ENCODE measurements around the gene FMN1.

Gene FMN1

GRCh38 chr15:32781781-32782180 is 412.7 kb downstream of the FMN1 start:
- whole genome bisulfite sequencing (ENCODE audit: insufficient coverage) = 92% methylated on average over 3 of the region's 3 CpGs
- CTCF ChIA-PET = no interaction called here
- H3K9me3 ChIP-seq (ENCODE audit: control extremely low read depth in 1 of 5, control insufficient read depth in 4 of 5, insufficient read depth in 2 of 5, low read depth in 1 of 5, low read length in 4 of 5) = peaks cover 0 to 8% (median 3%) of the 10 kb centered on the region in 5 experiments
- H3K27me3 ChIP-seq (replicated peaks in 2 of 5; ENCODE audit: control insufficient read depth in 4 of 5, insufficient read depth in 5 of 5, low read length in 4 of 5) = peaks cover 0 to 4% (median 0%) of the 10 kb centered on the region in 5 experiments
- DNase-seq = no peak
- POLR2A ChIA-PET = no interaction called here
- H3K4me1 ChIP-seq (ENCODE audit: control extremely low read depth in 1 of 4, control insufficient read depth in 4 of 4, insufficient read depth in 4 of 4, low read length in 3 of 4) = no peaks in the 10 kb centered on the region
- H3K36me3 ChIP-seq (ENCODE audit: control insufficient read depth in 4 of 4, insufficient read depth in 4 of 4, low read length in 3 of 4) = no peaks in the 10 kb centered on the region
- no peak overlapping the region for H3K27ac ChIP-seq (ENCODE audit: insufficient read depth in 1 of 2, low read depth in 1 of 2, low read length in 2 of 2, poor library complexity in 1 of 2, severe bottlenecking in 2 of 2)
- no peak overlapping the region for H3K4me3 ChIP-seq (ENCODE audit: control insufficient read depth in 1 of 7, extremely low read depth in 1 of 7, insufficient read depth in 4 of 7, low read depth in 2 of 7, low read length in 6 of 7)

GRCh38 chr15:32778391-32779176 is 415.9 kb downstream of the FMN1 start:
- 100% methylated on average over 1 of the region's 4 CpGs for WGBS (ENCODE audit: insufficient coverage)
- Histone ChIP-seq H3K36me3 (ENCODE audit: control insufficient read depth in 4 of 4, insufficient read depth in 4 of 4, low read length in 3 of 4) (no peaks in the 10 kb centered on the region), H3K4me3 (ENCODE audit: control insufficient read depth in 1 of 7, extremely low read depth in 1 of 7, insufficient read depth in 4 of 7, low read depth in 2 of 7, low read length in 6 of 7) (no peak overlapping the region), H3K27me3 (replicated peaks in 2 of 5; ENCODE audit: control insufficient read depth in 4 of 5, insufficient read depth in 5 of 5, low read length in 4 of 5) (no peaks in the 10 kb centered on the region), H3K27ac (ENCODE audit: insufficient read depth in 1 of 2, low read depth in 1 of 2, low read length in 2 of 2, poor library complexity in 1 of 2, severe bottlenecking in 2 of 2) (no peak overlapping the region), H3K4me1 (ENCODE audit: control extremely low read depth in 1 of 4, control insufficient read depth in 4 of 4, insufficient read depth in 4 of 4, low read length in 3 of 4) (no peaks in the 10 kb centered on the region), H3K9me3 (ENCODE audit: control extremely low read depth in 1 of 5, control insufficient read depth in 4 of 5, insufficient read depth in 2 of 5, low read depth in 1 of 5, low read length in 4 of 5) (peaks cover 0 to 8% (median 3%) of the 10 kb centered on the region in 5 experiments)
- ChIA-PET CTCF (no interaction called here), POLR2A (no interaction called here)
- DNase-seq = no peak

GRCh38 chr15:32775103-32775502 is 419.4 kb downstream of the FMN1 start:
- Histone ChIP-seq H3K36me3 (ENCODE audit: control insufficient read depth in 4 of 4, insufficient read depth in 4 of 4, low read length in 3 of 4) (no peaks in the 10 kb centered on the region), H3K9me3 (ENCODE audit: control extremely low read depth in 1 of 5, control insufficient read depth in 4 of 5, insufficient read depth in 2 of 5, low read depth in 1 of 5, low read length in 4 of 5) (peaks cover 0 to 8% (median 3%) of the 10 kb centered on the region in 5 experiments), H3K4me3 (ENCODE audit: control insufficient read depth in 1 of 7, extremely low read depth in 1 of 7, insufficient read depth in 4 of 7, low read depth in 2 of 7, low read length in 6 of 7) (no peak overlapping the region), H3K27ac (ENCODE audit: insufficient read depth in 1 of 2, low read depth in 1 of 2, low read length in 2 of 2, poor library complexity in 1 of 2, severe bottlenecking in 2 of 2) (no peak overlapping the region), H3K27me3 (replicated peaks in 2 of 5; ENCODE audit: control insufficient read depth in 4 of 5, insufficient read depth in 5 of 5, low read length in 4 of 5) (no peaks in the 10 kb centered on the region), H3K4me1 (ENCODE audit: control extremely low read depth in 1 of 4, control insufficient read depth in 4 of 4, insufficient read depth in 4 of 4, low read length in 3 of 4) (no peaks in the 10 kb centered on the region)
- ChIA-PET CTCF (no interaction called here), POLR2A (no interaction called here)
- WGBS (ENCODE audit: insufficient coverage) = 100% methylated on average over 1 of the region's 3 CpGs
- DNase-seq = no peak

- POLR2A ChIA-PET = no interaction called here
- 95% methylated on average over 3 of the region's 4 CpGs for WGBS (ENCODE audit: insufficient coverage)
- no peak for DNase-seq
- Histone ChIP-seq H3K4me1 (ENCODE audit: control extremely low read depth in 1 of 4, control insufficient read depth in 4 of 4, insufficient read depth in 4 of 4, low read length in 3 of 4) (no peaks in the 10 kb centered on the region), H3K36me3 (ENCODE audit: control insufficient read depth in 4 of 4, insufficient read depth in 4 of 4, low read length in 3 of 4) (no peaks in the 10 kb centered on the region), H3K9me3 (ENCODE audit: control extremely low read depth in 1 of 5, control insufficient read depth in 4 of 5, insufficient read depth in 2 of 5, low read depth in 1 of 5, low read length in 4 of 5) (peaks cover 0 to 7% (median 3%) of the 10 kb centered on the region in 5 experiments), H3K4me3 (ENCODE audit: control insufficient read depth in 1 of 7, extremely low read depth in 1 of 7, insufficient read depth in 4 of 7, low read depth in 2 of 7, low read length in 6 of 7) (no peak overlapping the region), H3K27ac (ENCODE audit: insufficient read depth in 1 of 2, low read depth in 1 of 2, low read length in 2 of 2, poor library complexity in 1 of 2, severe bottlenecking in 2 of 2) (no peak overlapping the region), H3K27me3 (replicated peaks in 2 of 5; ENCODE audit: control insufficient read depth in 4 of 5, insufficient read depth in 5 of 5, low read length in 4 of 5) (no peaks in the 10 kb centered on the region)
- CTCF ChIA-PET = no interaction called here
These were observed 420.5 kb downstream of the FMN1 start for GRCh38 chr15:32774022-32774421.

- Histone ChIP-seq H3K27ac (ENCODE audit: insufficient read depth in 1 of 2, low read depth in 1 of 2, low read length in 2 of 2, poor library complexity in 1 of 2, severe bottlenecking in 2 of 2) (no peak overlapping the region), H3K27me3 (replicated peaks in 2 of 5; ENCODE audit: control insufficient read depth in 4 of 5, insufficient read depth in 5 of 5, low read length in 4 of 5) (peaks cover 0 to 4% (median 0%) of the 10 kb centered on the region in 5 experiments), H3K36me3 (ENCODE audit: control insufficient read depth in 4 of 4, insufficient read depth in 4 of 4, low read length in 3 of 4) (no peaks in the 10 kb centered on the region), H3K9me3 (ENCODE audit: control extremely low read depth in 1 of 5, control insufficient read depth in 4 of 5, insufficient read depth in 2 of 5, low read depth in 1 of 5, low read length in 4 of 5) (no peaks in the 10 kb centered on the region), H3K4me1 (ENCODE audit: control extremely low read depth in 1 of 4, control insufficient read depth in 4 of 4, insufficient read depth in 4 of 4, low read length in 3 of 4) (no peaks in the 10 kb centered on the region), H3K4me3 (ENCODE audit: control insufficient read depth in 1 of 7, extremely low read depth in 1 of 7, insufficient read depth in 4 of 7, low read depth in 2 of 7, low read length in 6 of 7) (no peak overlapping the region)
- ChIA-PET CTCF (no interaction called here), POLR2A (no interaction called here)
- DNase-seq = no peak
- no CpG with 5 or more reads among the region's 1 CpG for WGBS (ENCODE audit: insufficient coverage)
These were observed 427.3 kb downstream of the FMN1 start for GRCh38 chr15:32767236-32767635.

- peaks cover 0 to 6% (median 0%) of the 10 kb centered on the region in 5 experiments for H3K27me3 ChIP-seq (replicated peaks in 2 of 5; ENCODE audit: control insufficient read depth in 4 of 5, insufficient read depth in 5 of 5, low read length in 4 of 5)
- ChIA-PET CTCF (no interaction called here), POLR2A (no interaction called here)
- no peak overlapping the region for H3K4me3 ChIP-seq (ENCODE audit: control insufficient read depth in 1 of 7, extremely low read depth in 1 of 7, insufficient read depth in 4 of 7, low read depth in 2 of 7, low read length in 6 of 7)
- no peak overlapping the region for H3K27ac ChIP-seq (ENCODE audit: insufficient read depth in 1 of 2, low read depth in 1 of 2, low read length in 2 of 2, poor library complexity in 1 of 2, severe bottlenecking in 2 of 2)
- H3K4me1 ChIP-seq (ENCODE audit: control extremely low read depth in 1 of 4, control insufficient read depth in 4 of 4, insufficient read depth in 4 of 4, low read length in 3 of 4) = no peaks in the 10 kb centered on the region
- no peaks in the 10 kb centered on the region for H3K9me3 ChIP-seq (ENCODE audit: control extremely low read depth in 1 of 5, control insufficient read depth in 4 of 5, insufficient read depth in 2 of 5, low read depth in 1 of 5, low read length in 4 of 5)
- H3K36me3 ChIP-seq (ENCODE audit: control insufficient read depth in 4 of 4, insufficient read depth in 4 of 4, low read length in 3 of 4) = no peaks in the 10 kb centered on the region
- DNase-seq = no peak
- 100% methylated on average over 2 of the region's 3 CpGs for WGBS (ENCODE audit: insufficient coverage)
These were observed 428.4 kb downstream of the FMN1 start for GRCh38 chr15:32766101-32766500.

GRCh38 chr15:32765236-32765635 is 429.3 kb downstream of the FMN1 start:
- POLR2A ChIA-PET = no interaction called here
- Histone ChIP-seq H3K4me1 (ENCODE audit: control extremely low read depth in 1 of 4, control insufficient read depth in 4 of 4, insufficient read depth in 4 of 4, low read length in 3 of 4) (no peaks in the 10 kb centered on the region), H3K27me3 (replicated peaks in 2 of 5; ENCODE audit: control insufficient read depth in 4 of 5, insufficient read depth in 5 of 5, low read length in 4 of 5) (peaks cover 0 to 6% (median 0%) of the 10 kb centered on the region in 5 experiments), H3K27ac (ENCODE audit: insufficient read depth in 1 of 2, low read depth in 1 of 2, low read length in 2 of 2, poor library complexity in 1 of 2, severe bottlenecking in 2 of 2) (no peak overlapping the region), H3K4me3 (ENCODE audit: control insufficient read depth in 1 of 7, extremely low read depth in 1 of 7, insufficient read depth in 4 of 7, low read depth in 2 of 7, low read length in 6 of 7) (no peak overlapping the region), H3K36me3 (ENCODE audit: control insufficient read depth in 4 of 4, insufficient read depth in 4 of 4, low read length in 3 of 4) (no peaks in the 10 kb centered on the region), H3K9me3 (ENCODE audit: control extremely low read depth in 1 of 5, control insufficient read depth in 4 of 5, insufficient read depth in 2 of 5, low read depth in 1 of 5, low read length in 4 of 5) (no peaks in the 10 kb centered on the region)
- no peak for DNase-seq
- WGBS (ENCODE audit: insufficient coverage) = 71% methylated on average over 4 of the region's 4 CpGs
- CTCF ChIA-PET = no interaction called here
